GM12878 (cell line): ENCODE data around the gene ZNF232. TPM values are rescaled to one million over a fixed set of nuclear protein-coding genes. Genes with fewer than 3 reads are reported as not detected.

Source experiments
- ATF7 ChIP-seq: fragments of 450-650 bp; IDR thresholded peaks from 2 replicates; pipeline ENCODE4 v1.6.1; 2016; ENCODE audit warnings: low read depth, mild to moderate bottlenecking
- BCL11A ChIP-seq: IDR thresholded peaks from 2 replicates; pipeline ENCODE4 v1.6.1; 2011; ENCODE audit warnings: low read depth, low read length
- CBX3 ChIP-seq: fragments of 200-600 bp; sonication (generic); IDR thresholded peaks from 2 replicates; pipeline ENCODE4 v1.6.1; 2016; ENCODE audit warnings: low read depth, borderline replicate concordance
- CHD4 ChIP-seq: fragments of 200-600 bp; sonication (generic); IDR thresholded peaks from 2 replicates; pipeline ENCODE4 v1.6.1; 2016; ENCODE audit warnings: mild to moderate bottlenecking
- E2F8 ChIP-seq: fragments of 450-650 bp; IDR thresholded peaks from 2 replicates; pipeline ENCODE4 v1.6.1; 2018; ENCODE audit warnings: mild to moderate bottlenecking, low read depth, moderate library complexity; ENCODE audit not compliant: partially characterized antibody
- HDAC6 ChIP-seq: fragments of 200-600 bp; sonication (generic); IDR thresholded peaks from one replicate; pipeline ENCODE4 v1.8.0; 2017; ENCODE audit warnings: antibody characterized with exemption; ENCODE audit not compliant: unreplicated experiment
- MAX ChIP-seq: IDR thresholded peaks from 2 replicates; pipeline ENCODE4 v1.6.1; 2012; ENCODE audit warnings: low read depth, low read length, improper control_type of control experiment
- NR2C2 ChIP-seq: IDR thresholded peaks from 2 replicates; pipeline ENCODE4 v1.6.1; 2011; ENCODE audit warnings: borderline replicate concordance, low read depth; ENCODE audit not compliant: control insufficient read depth, insufficient read length
- PKNOX1 ChIP-seq: fragments of 450-650 bp; IDR thresholded peaks from 2 replicates; pipeline ENCODE4 v1.6.1; 2016; ENCODE audit warnings: mild to moderate bottlenecking
- POLR2AphosphoS5 ChIP-seq: IDR thresholded peaks from 2 replicates; pipeline ENCODE4 v1.6.1; 2011; ENCODE audit warnings: mild to moderate bottlenecking, low read length, inconsistent platforms
- SIN3A ChIP-seq: IDR thresholded peaks from 2 replicates; pipeline ENCODE4 v1.6.1; 2012; ENCODE audit warnings: low read depth, low read length, improper control_type of control experiment
- SIX5 ChIP-seq: IDR thresholded peaks from 2 replicates; pipeline ENCODE4 v1.6.1; 2011; ENCODE audit warnings: mild to moderate bottlenecking, low read depth, low read length, moderate library complexity; ENCODE audit not compliant: severe bottlenecking
- SMARCA5 ChIP-seq: fragments of 450-650 bp; IDR thresholded peaks from 2 replicates; pipeline ENCODE4 v1.6.1; 2017; ENCODE audit warnings: mild to moderate bottlenecking
- SMC3 ChIP-seq: IDR thresholded peaks from 2 replicates; pipeline ENCODE4 v1.6.1; 2011; ENCODE audit warnings: low read length, improper control_type of control experiment, borderline replicate concordance
- SREBF2 ChIP-seq: IDR thresholded peaks from 2 replicates; pipeline ENCODE4 v1.6.1; 2012; ENCODE audit warnings: mild to moderate bottlenecking, low read length
- STAT3 ChIP-seq: IDR thresholded peaks from 2 replicates; pipeline ENCODE4 v1.6.1; 2011; ENCODE audit warnings: low read depth, low read length, improper control_type of control experiment
- SUPT20H ChIP-seq: IDR thresholded peaks from 2 replicates; pipeline ENCODE4 v1.6.1; 2011; ENCODE audit warnings: low read depth, mild to moderate bottlenecking, low read length, moderate library complexity, borderline replicate concordance; ENCODE audit not compliant: control insufficient read depth
- ZNF217 ChIP-seq: fragments of 450-650 bp; IDR thresholded peaks from 2 replicates; pipeline ENCODE4 v1.6.1; 2017; ENCODE audit warnings: antibody characterized with exemption, mild to moderate bottlenecking
- polyA plus RNA-seq, 11 experiments: library from polyadenylated mRNA; depleted of rRNA in 4 of 11; unstranded in 6 of 11; stranded (reverse) in 5 of 11; fragments of >200 nt; fragmentation: Nextera tagmentation in 4 of 11; fragmentation: Illumina TruSeq in 1 of 11; extraction: Ambion mirVana in 4 of 11; extraction: Trizol in 1 of 11; gene quantifications; 1 replicate in 1 of 11; 2 replicates in 10 of 11; pipeline versions ENCODE4 v1.2.1 to v1.2.3, GENCODE V29; 2011 to 2016; ENCODE audit warnings: inconsistent platforms in 2 of 11, missing spikeins in 2 of 11, low read depth in 1 of 11
- total RNA-seq, 4 experiments: library from RNA; depleted of rRNA in 3 of 4; stranded (reverse); fragments of >200 nt in 3 of 4; fragmentation: Illumina TruSeq in 1 of 4; extraction: Trizol in 1 of 4; gene quantifications; 2 replicates each; pipeline versions ENCODE4 v1.2.1 to v1.2.3, GENCODE V29; 2013 to 2021
- TF ChIP-seq, protein P1 (sequence below): fragments of 450-650 bp; IDR thresholded peaks from 2 replicates; pipeline ENCODE4 v1.6.1; 2017; ENCODE audit warnings: mild to moderate bottlenecking, moderate library complexity
- TF ChIP-seq, protein P2 (sequence below), 3 experiments: IDR thresholded peaks in 2 of 3; conservative IDR thresholded peaks in 1 of 3; 2 replicates each; pipeline ENCODE4 v1.5.1; 2011; ENCODE audit warnings: low read depth in 3 of 3, low read length in 3 of 3, mild to moderate bottlenecking in 3 of 3, control low read depth in 2 of 3, moderate library complexity in 2 of 3, inconsistent platforms in 1 of 3, mixed read lengths in 1 of 3; ENCODE audit not compliant: control insufficient read depth in 2 of 3, insufficient read depth in 1 of 3; ENCODE audit errors: extremely low read depth in 1 of 3

ZNF232 gene
- total and polyA plus RNA-seq, 10 of the 15 experiments (the other 5 are each of a cell fraction or from before 2014, with no cell fraction given) = 10.1 to 15.7 (median 12.9) TPM

- TF ChIP-seq, protein P1, sequence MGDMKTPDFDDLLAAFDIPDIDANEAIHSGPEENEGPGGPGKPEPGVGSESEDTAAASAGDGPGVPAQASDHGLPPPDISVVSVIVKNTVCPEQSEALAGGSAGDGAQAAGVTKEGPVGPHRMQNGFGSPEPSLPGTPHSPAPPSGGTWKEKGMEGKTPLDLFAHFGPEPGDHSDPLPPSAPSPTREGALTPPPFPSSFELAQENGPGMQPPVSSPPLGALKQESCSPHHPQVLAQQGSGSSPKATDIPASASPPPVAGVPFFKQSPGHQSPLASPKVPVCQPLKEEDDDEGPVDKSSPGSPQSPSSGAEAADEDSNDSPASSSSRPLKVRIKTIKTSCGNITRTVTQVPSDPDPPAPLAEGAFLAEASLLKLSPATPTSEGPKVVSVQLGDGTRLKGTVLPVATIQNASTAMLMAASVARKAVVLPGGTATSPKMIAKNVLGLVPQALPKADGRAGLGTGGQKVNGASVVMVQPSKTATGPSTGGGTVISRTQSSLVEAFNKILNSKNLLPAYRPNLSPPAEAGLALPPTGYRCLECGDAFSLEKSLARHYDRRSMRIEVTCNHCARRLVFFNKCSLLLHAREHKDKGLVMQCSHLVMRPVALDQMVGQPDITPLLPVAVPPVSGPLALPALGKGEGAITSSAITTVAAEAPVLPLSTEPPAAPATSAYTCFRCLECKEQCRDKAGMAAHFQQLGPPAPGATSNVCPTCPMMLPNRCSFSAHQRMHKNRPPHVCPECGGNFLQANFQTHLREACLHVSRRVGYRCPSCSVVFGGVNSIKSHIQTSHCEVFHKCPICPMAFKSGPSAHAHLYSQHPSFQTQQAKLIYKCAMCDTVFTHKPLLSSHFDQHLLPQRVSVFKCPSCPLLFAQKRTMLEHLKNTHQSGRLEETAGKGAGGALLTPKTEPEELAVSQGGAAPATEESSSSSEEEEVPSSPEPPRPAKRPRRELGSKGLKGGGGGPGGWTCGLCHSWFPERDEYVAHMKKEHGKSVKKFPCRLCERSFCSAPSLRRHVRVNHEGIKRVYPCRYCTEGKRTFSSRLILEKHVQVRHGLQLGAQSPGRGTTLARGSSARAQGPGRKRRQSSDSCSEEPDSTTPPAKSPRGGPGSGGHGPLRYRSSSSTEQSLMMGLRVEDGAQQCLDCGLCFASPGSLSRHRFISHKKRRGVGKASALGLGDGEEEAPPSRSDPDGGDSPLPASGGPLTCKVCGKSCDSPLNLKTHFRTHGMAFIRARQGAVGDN = peak; percentile 84
- TF ChIP-seq POLR2AphosphoS5 (peak; percentile 48), NR2C2 (no peak), SUPT20H (no peak), ATF7 (no peak), SIN3A (no peak), CBX3 (no peak), PKNOX1 (no peak), SMC3 (no peak), STAT3 (no peak), CHD4 (0 out of 2 replicates have a peak, but pooled peaks have one; percentile 13), SIX5 (peak; percentile 73), MAX (peak; percentile 86), E2F8 (no peak), SMARCA5 (peak; percentile 44; the same call in 1 of the 2 replicates), BCL11A (no peak), SREBF2 (no peak), ZNF217 (peak; percentile 18; the same call in 1 of the 2 replicates), HDAC6 (no peak)
- TF ChIP-seq, protein P2, sequence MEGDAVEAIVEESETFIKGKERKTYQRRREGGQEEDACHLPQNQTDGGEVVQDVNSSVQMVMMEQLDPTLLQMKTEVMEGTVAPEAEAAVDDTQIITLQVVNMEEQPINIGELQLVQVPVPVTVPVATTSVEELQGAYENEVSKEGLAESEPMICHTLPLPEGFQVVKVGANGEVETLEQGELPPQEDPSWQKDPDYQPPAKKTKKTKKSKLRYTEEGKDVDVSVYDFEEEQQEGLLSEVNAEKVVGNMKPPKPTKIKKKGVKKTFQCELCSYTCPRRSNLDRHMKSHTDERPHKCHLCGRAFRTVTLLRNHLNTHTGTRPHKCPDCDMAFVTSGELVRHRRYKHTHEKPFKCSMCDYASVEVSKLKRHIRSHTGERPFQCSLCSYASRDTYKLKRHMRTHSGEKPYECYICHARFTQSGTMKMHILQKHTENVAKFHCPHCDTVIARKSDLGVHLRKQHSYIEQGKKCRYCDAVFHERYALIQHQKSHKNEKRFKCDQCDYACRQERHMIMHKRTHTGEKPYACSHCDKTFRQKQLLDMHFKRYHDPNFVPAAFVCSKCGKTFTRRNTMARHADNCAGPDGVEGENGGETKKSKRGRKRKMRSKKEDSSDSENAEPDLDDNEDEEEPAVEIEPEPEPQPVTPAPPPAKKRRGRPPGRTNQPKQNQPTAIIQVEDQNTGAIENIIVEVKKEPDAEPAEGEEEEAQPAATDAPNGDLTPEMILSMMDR (IDR thresholded peaks at IDR 0.05 in 2 of 3, conservative IDR thresholded peaks at IDR 0.05 in 1 of 3; ENCODE audit: control insufficient read depth in 2 of 3, extremely low read depth in 1 of 3, insufficient read depth in 1 of 3, low read depth in 3 of 3, low read length in 3 of 3) = no peak
These were observed at the start of gene ZNF232 (continued) for GRCh38 chr17:5111402-5112204.
